Fibroblast of mammary gland (primary cell): Measurements from ENCODE around the gene RASGEF1C.

Experiments
- DNase-seq: peaks from one replicate; pipeline ENCODE4 v3.0.0-alpha.2; 2010; ENCODE audit warnings: low read depth
- H3K4me3 ChIP-seq: 2 replicates; pipeline ENCODE4 v1.5.1; 2011; ENCODE audit warnings: low read depth, mild to moderate bottlenecking, low read length, moderate library complexity; ENCODE audit not compliant: control insufficient read depth
- CTCF ChIP-seq: conservative IDR thresholded peaks from 2 replicates; pipeline ENCODE4 v1.5.1; 2011; ENCODE audit warnings: low read depth, low read length, inconsistent platforms; ENCODE audit not compliant: control insufficient read depth, insufficient read depth

Gene RASGEF1C

GRCh38 chr5:180137401-180138213, 71.4 kb downstream of the RASGEF1C start:
- TF ChIP-seq CTCF, result no peak
- DNase-seq, result no peak
- H3K4me3 ChIP-seq, result no peak overlapping the region

GRCh38 chr5:180136630-180137381, 72.2 kb downstream of the RASGEF1C start:
- no peak for DNase-seq
- no peak overlapping the region for H3K4me3 ChIP-seq
- no peak for TF ChIP-seq CTCF

- H3K4me3 ChIP-seq, result no peak overlapping the region
- no peak for TF ChIP-seq CTCF
- DNase-seq, result no peak
Measured at GRCh38 chr5:180135967-180136629, 72.9 kb downstream of the RASGEF1C start.

- H3K4me3 ChIP-seq, result no peak overlapping the region
- no peak for TF ChIP-seq CTCF
- peak; percentile 84 for DNase-seq
Measured at GRCh38 chr5:180135128-180135955, 73.7 kb downstream of the RASGEF1C start.

- no peak for TF ChIP-seq CTCF
- DNase-seq, result no peak
Measured at GRCh38 chr5:180133971-180134508, 75.0 kb downstream of the RASGEF1C start.

GRCh38 chr5:180133551-180133950, 75.5 kb downstream of the RASGEF1C start:
- TF ChIP-seq CTCF, result no peak
- no peak for DNase-seq
- no peak overlapping the region for H3K4me3 ChIP-seq

More at GRCh38 chr5:180133971-180134508, 75.0 kb downstream of the RASGEF1C start:
- no peak overlapping the region for H3K4me3 ChIP-seq
